ENCODE measurements around the gene AP4E1.

- no peak for TF ChIP-seq CTCF (IDR thresholded peaks at IDR 0.05; ENCODE audit: control extremely low read depth in 1 of 3, insufficient read depth in 1 of 3, low read depth in 1 of 3, low read length in 3 of 3)
- TF ChIP-seq ASH2L (IDR thresholded peaks at IDR 0.05; ENCODE audit: low read length) = no peak
Measured at GRCh38 chr15:50860824-50861223, 47.7 kb upstream of the AP4E1 start.
